BLaER1 (cell line): ENCODE data around the gene PGM2.
A peak's percentile ranks its signal among the peaks of the same experiment; 100 is the strongest.

Experiments used
- H3K27ac ChIP-seq: shearing (Covaris generic); formaldehyde crosslinking; 2 replicates; pipeline ENCODE4 v1.8.1; 2022
- H3K27me3 ChIP-seq: shearing (Covaris generic); formaldehyde crosslinking; 2 replicates; pipeline ENCODE4 v1.8.1; 2022
- H3K36me3 ChIP-seq: shearing (Covaris generic); formaldehyde crosslinking; 2 replicates; pipeline ENCODE4 v1.8.1; 2022
- H3K4me1 ChIP-seq: shearing (Covaris generic); formaldehyde crosslinking; 2 replicates; pipeline ENCODE4 v1.8.1; 2022
- H3K4me2 ChIP-seq: shearing (Covaris generic); formaldehyde crosslinking; 2 replicates; pipeline ENCODE4 v1.8.1; 2022
- H3K4me3 ChIP-seq: shearing (Covaris generic); formaldehyde crosslinking; 2 replicates; pipeline ENCODE4 v1.8.1; 2022
- H3K9ac ChIP-seq: shearing (Covaris generic); formaldehyde crosslinking; 2 replicates; pipeline ENCODE4 v1.8.1; 2022
- H3K9me3 ChIP-seq: shearing (Covaris generic); formaldehyde crosslinking; 2 replicates; pipeline ENCODE4 v1.8.1; 2022
- H4K20me1 ChIP-seq: shearing (Covaris generic); formaldehyde crosslinking; 2 replicates; pipeline ENCODE4 v1.8.1; 2022
- Cebpa-rat ChIP-seq: shearing (Covaris generic); IDR thresholded peaks from 2 replicates; pipeline ENCODE4 v1.8.1; 2022

PGM2 gene

GRCh38 chr4:37830640-37831039 lies 4.2 kb downstream of the PGM2 start:
- no peak overlapping the region for H3K9ac ChIP-seq
- H3K27ac ChIP-seq, result no peak overlapping the region
- peaks cover 12% of the 10 kb centered on the region for H4K20me1 ChIP-seq
- TF ChIP-seq Cebpa-rat, result no peak
- no peaks in the 10 kb centered on the region for H3K27me3 ChIP-seq
- H3K36me3 ChIP-seq, result peaks cover 54% of the 10 kb centered on the region
- H3K4me1 ChIP-seq, result peaks cover 22% of the 10 kb centered on the region
- no peaks in the 10 kb centered on the region for H3K9me3 ChIP-seq
- no peak overlapping the region for H3K4me2 ChIP-seq
- H3K4me3 ChIP-seq, result no peak overlapping the region

- Histone ChIP-seq H3K9me3 (no peaks in the 10 kb centered on the region), H3K4me1 (peaks cover 19% of the 10 kb centered on the region), H3K4me3 (no peak overlapping the region), H3K9ac (no peak overlapping the region), H3K36me3 (peaks cover 95% of the 10 kb centered on the region), H3K4me2 (no peak overlapping the region), H3K27me3 (no peaks in the 10 kb centered on the region), H4K20me1 (no peaks in the 10 kb centered on the region), H3K27ac (no peak overlapping the region)
- no peak for TF ChIP-seq Cebpa-rat
These were observed 8.5 kb downstream of the PGM2 start for GRCh38 chr4:37835031-37835430.

GRCh38 chr4:37835806-37836205 lies 9.3 kb downstream of the PGM2 start:
- TF ChIP-seq Cebpa-rat, result no peak
- H3K4me2 ChIP-seq, result no peak overlapping the region
- H3K27me3 ChIP-seq, result no peaks in the 10 kb centered on the region
- H3K9ac ChIP-seq, result no peak overlapping the region
- H3K9me3 ChIP-seq, result no peaks in the 10 kb centered on the region
- peaks cover 95% of the 10 kb centered on the region for H3K36me3 ChIP-seq
- H3K4me1 ChIP-seq, result peaks cover 18% of the 10 kb centered on the region
- no peak overlapping the region for H3K4me3 ChIP-seq
- no peak overlapping the region for H3K27ac ChIP-seq
- no peaks in the 10 kb centered on the region for H4K20me1 ChIP-seq

GRCh38 chr4:37836274-37836673 lies 9.8 kb downstream of the PGM2 start:
- Histone ChIP-seq H4K20me1 (no peaks in the 10 kb centered on the region), H3K9ac (no peak overlapping the region), H3K4me2 (peak overlapping the region; percentile 69; the same call in 1 of the 2 replicates), H3K27me3 (no peaks in the 10 kb centered on the region), H3K4me3 (no peak overlapping the region), H3K27ac (no peak overlapping the region), H3K4me1 (peaks cover 18% of the 10 kb centered on the region), H3K9me3 (no peaks in the 10 kb centered on the region), H3K36me3 (peaks cover 94% of the 10 kb centered on the region)
- TF ChIP-seq Cebpa-rat, result no peak

GRCh38 chr4:37836838-37837440 lies 10.5 kb downstream of the PGM2 start:
- peak overlapping the region; percentile 28 for H3K9ac ChIP-seq

GRCh38 chr4:37837446-37837845 lies 11.0 kb downstream of the PGM2 start:
- Histone ChIP-seq H4K20me1 (no peaks in the 10 kb centered on the region), H3K27ac (peak overlapping the region; percentile 65), H3K4me3 (no peak overlapping the region), H3K4me1 (peaks cover 18% of the 10 kb centered on the region), H3K36me3 (peaks cover 89% of the 10 kb centered on the region), H3K9me3 (no peaks in the 10 kb centered on the region), H3K4me2 (peak overlapping the region; percentile 69), H3K9ac (peak overlapping the region; percentile 28; the same call in 1 of the 2 replicates), H3K27me3 (no peaks in the 10 kb centered on the region)
- TF ChIP-seq Cebpa-rat, result no peak

More at GRCh38 chr4:37836838-37837440, 10.5 kb downstream of the PGM2 start:
- Histone ChIP-seq H3K27me3 (no peaks in the 10 kb centered on the region), H3K36me3 (peaks cover 93% of the 10 kb centered on the region), H3K27ac (peak overlapping the region; percentile 65), H3K4me1 (peaks cover 18% of the 10 kb centered on the region), H3K4me2 (peak overlapping the region; percentile 69), H4K20me1 (no peaks in the 10 kb centered on the region), H3K4me3 (no peak overlapping the region), H3K9me3 (no peaks in the 10 kb centered on the region)
- TF ChIP-seq Cebpa-rat, result no peak

- Histone ChIP-seq H3K27me3 (no peaks in the 10 kb centered on the region), H3K4me1 (peaks cover 18% of the 10 kb centered on the region), H3K9ac (no peak overlapping the region), H3K4me2 (no peak overlapping the region), H3K27ac (no peak overlapping the region), H3K36me3 (peaks cover 90% of the 10 kb centered on the region), H3K4me3 (no peak overlapping the region), H4K20me1 (no peaks in the 10 kb centered on the region), H3K9me3 (no peaks in the 10 kb centered on the region)
- no peak for TF ChIP-seq Cebpa-rat
These were observed 12.9 kb downstream of the PGM2 start for GRCh38 chr4:37839426-37839825.

GRCh38 chr4:37844204-37844603 lies 17.7 kb downstream of the PGM2 start:
- Histone ChIP-seq H3K4me1 (0 out of 2 replicates have a peak, but pooled peaks cover 6% of the 10 kb centered on the region), H3K36me3 (peaks cover 92% of the 10 kb centered on the region), H4K20me1 (no peaks in the 10 kb centered on the region), H3K27ac (no peak overlapping the region), H3K4me2 (no peak overlapping the region), H3K9me3 (no peaks in the 10 kb centered on the region), H3K9ac (no peak overlapping the region), H3K4me3 (no peak overlapping the region), H3K27me3 (no peaks in the 10 kb centered on the region)
- no peak for TF ChIP-seq Cebpa-rat

GRCh38 chr4:37845201-37845600 lies 18.7 kb downstream of the PGM2 start:
- peaks cover 92% of the 10 kb centered on the region for H3K36me3 ChIP-seq

GRCh38 chr4:37847311-37847884 lies 20.9 kb downstream of the PGM2 start:
- no peaks in the 10 kb centered on the region for H3K9me3 ChIP-seq
- H3K4me3 ChIP-seq, result no peak overlapping the region
- peaks cover 92% of the 10 kb centered on the region for H3K36me3 ChIP-seq
- H3K27ac ChIP-seq, result no peak overlapping the region
- no peak overlapping the region for H3K4me2 ChIP-seq
- H3K4me1 ChIP-seq, result 0 out of 2 replicates have a peak, but pooled peaks cover 6% of the 10 kb centered on the region
- no peaks in the 10 kb centered on the region for H4K20me1 ChIP-seq
- H3K27me3 ChIP-seq, result no peaks in the 10 kb centered on the region
- TF ChIP-seq Cebpa-rat, result no peak
- H3K9ac ChIP-seq, result no peak overlapping the region

More at GRCh38 chr4:37845201-37845600, 18.7 kb downstream of the PGM2 start:
- Histone ChIP-seq H3K27me3 (no peaks in the 10 kb centered on the region), H3K9ac (no peak overlapping the region), H3K27ac (no peak overlapping the region), H3K9me3 (no peaks in the 10 kb centered on the region), H3K4me2 (no peak overlapping the region), H3K4me3 (no peak overlapping the region), H4K20me1 (no peaks in the 10 kb centered on the region), H3K4me1 (0 out of 2 replicates have a peak, but pooled peaks cover 6% of the 10 kb centered on the region)
- no peak for TF ChIP-seq Cebpa-rat
